Aorta (tissue), 5 donors: ENCODE measurements around the gene PADI2. TPM values are rescaled to one million over a fixed set of nuclear protein-coding genes. Genes with fewer than 3 reads are reported as not detected.

Experiments
- ATAC-seq: fragments of 200-7000 bp; cut with Tn5 transposase; one replicate; pipeline ENCODE4 v1.9.1; 2022; ENCODE audit warnings: moderate library complexity; ENCODE audit not compliant: low FRiP score
- DNase-seq, 2 donors: peaks; one replicate each; pipeline ENCODE4 v3.0.0-alpha.2; 2020
- H3K27ac ChIP-seq, 2 donors: one replicate each; pipeline ENCODE4 v1.5.1; 2013; ENCODE audit warnings: low read length in 2 of 2, mild to moderate bottlenecking in 2 of 2, moderate library complexity in 2 of 2, control low read depth in 1 of 2, inconsistent platforms in 1 of 2, low read depth in 1 of 2
- H3K27me3 ChIP-seq, 2 donors: one replicate each; pipeline ENCODE4 v1.6.1; 2013; ENCODE audit warnings: control low read depth in 1 of 2, low read length in 1 of 2, mild to moderate bottlenecking in 1 of 2, moderate library complexity in 1 of 2; ENCODE audit not compliant: insufficient read depth in 2 of 2, control insufficient read depth in 1 of 2
- H3K36me3 ChIP-seq, 2 donors: one replicate each; pipeline ENCODE4 v1.6.1; 2013; ENCODE audit warnings: control low read depth in 1 of 2, low read length in 1 of 2, mild to moderate bottlenecking in 1 of 2; ENCODE audit not compliant: insufficient read depth in 2 of 2, control insufficient read depth in 1 of 2
- H3K4me1 ChIP-seq, 2 donors: one replicate each; pipeline ENCODE4 v1.6.1; 2013; ENCODE audit warnings: low read length in 2 of 2, control low read depth in 1 of 2, mild to moderate bottlenecking in 1 of 2, moderate library complexity in 1 of 2; ENCODE audit not compliant: insufficient read depth in 2 of 2, control insufficient read depth in 1 of 2
- H3K4me3 ChIP-seq, 2 donors: one replicate each; pipeline ENCODE4 v1.5.1; 2013; ENCODE audit warnings: low read length in 2 of 2, control low read depth in 1 of 2, mild to moderate bottlenecking in 1 of 2
- H3K9me3 ChIP-seq: one replicate; pipeline ENCODE4 v1.6.1; 2013; ENCODE audit warnings: mild to moderate bottlenecking, low read length; ENCODE audit not compliant: control insufficient read depth
- WGBS, 2 donors: extraction: QIAGEN DNeasy Blood & Tissue Kit; methylation state at CpG; one replicate each; pipeline ENCODE4 v1.1.7; 2013; 5-methylcytosine and 5-hydroxymethylcytosine counted together
- intact Hi-C, 2 donors: fragments of 100-400 bp; cut with DNase I; formaldehyde crosslinking; loops; one replicate each; pipeline versions ENCODE4 v1.14.2 to v1.15.0; 2022
- polyA plus RNA-seq, 2 donors: library from polyadenylated mRNA; stranded (reverse); fragments of 200-250 nt; gene quantifications; one replicate each; pipeline ENCODE4 v1.2.3, GENCODE V29; 2013
- total RNA-seq, 2 donors: library from RNA; stranded (reverse); fragmentation: NEBNext Ultra II Directional; extraction: Animal tissue kit (Norgen Biotek cat#: 25700); gene quantifications; one replicate each; pipeline ENCODE4 v1.2.1, GENCODE V29; 2021
- donor health status: healthy with polysubstance abuse.
- donor health status: Bipolar disorder and iron deficiency.
- donor health status: DM: no; HTN: no; CAD: no.
- donor health status: DM: no; HTN: no; CAD: no.
- donor health status: DM: yes; HTN: yes; CAD: no.

PADI2 gene
- total and polyA plus RNA-seq, 4 donors: 0.87 to 2.9 (median 2.0) TPM

DNA sequence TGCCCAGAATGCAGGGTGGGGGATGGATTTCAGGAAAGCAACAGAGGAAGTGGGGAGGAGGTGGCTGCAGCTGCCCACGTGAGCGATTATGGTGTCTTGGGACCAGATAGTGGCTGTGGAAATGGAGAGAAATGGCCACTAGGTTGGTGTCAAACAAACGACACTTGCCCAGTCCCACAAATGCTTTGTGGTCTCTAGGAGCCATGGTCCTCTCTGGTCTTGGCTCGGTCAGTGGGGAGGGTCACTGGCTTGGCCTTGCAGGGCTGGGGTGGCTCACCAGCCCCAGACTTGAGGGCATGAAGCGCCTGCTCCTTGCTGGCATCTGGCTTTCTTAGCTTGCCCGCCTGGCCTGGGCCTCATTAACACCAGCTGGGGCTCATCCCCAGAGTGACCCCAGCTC, 7.2 kb downstream of the PADI2 start:
- WGBS, 2 donors: 91 to 95% methylated on average over 6 of the region's 6 CpGs
- intact Hi-C loops: no loop called here
- DNase-seq: no peak
- Histone ChIP-seq H3K4me3 (no peak overlapping the region), H3K27me3 (no peaks in the 10 kb centered on the region), H3K36me3 (no peaks in the 10 kb centered on the region), H3K9me3 (no peaks in the 10 kb centered on the region), H3K4me1 (no peaks in the 10 kb centered on the region), H3K27ac (no peak overlapping the region)
- ATAC-seq: no peak

DNA sequence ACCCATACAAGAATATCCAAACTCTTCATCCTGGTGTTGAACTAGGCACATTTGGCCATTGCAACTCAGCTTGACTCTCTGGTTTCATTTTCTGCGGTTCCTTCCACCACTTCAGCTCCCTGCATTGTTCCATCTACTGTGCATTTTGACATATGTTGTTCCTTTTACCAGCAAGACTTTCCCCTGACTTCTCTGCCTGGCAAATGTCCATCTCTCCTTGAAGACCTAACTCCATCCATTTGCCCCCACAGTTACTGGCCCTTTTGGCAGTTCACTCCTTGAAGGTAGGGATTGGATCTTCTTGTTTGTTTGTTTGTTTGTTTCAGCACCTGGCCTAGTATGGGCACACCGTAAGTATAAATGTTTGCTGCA, 8.7 kb downstream of the PADI2 start:
- Histone ChIP-seq H3K4me3 (no peak overlapping the region), H3K9me3 (no peaks in the 10 kb centered on the region), H3K4me1 (no peaks in the 10 kb centered on the region), H3K27me3 (no peaks in the 10 kb centered on the region), H3K27ac (no peak overlapping the region), H3K36me3 (no peaks in the 10 kb centered on the region)
- intact Hi-C loops: no loop called here
- WGBS, 2 donors: 90 to 93% methylated on average over 2 of the region's 2 CpGs
- DNase-seq (no peak), ATAC-seq (no peak)

DNA sequence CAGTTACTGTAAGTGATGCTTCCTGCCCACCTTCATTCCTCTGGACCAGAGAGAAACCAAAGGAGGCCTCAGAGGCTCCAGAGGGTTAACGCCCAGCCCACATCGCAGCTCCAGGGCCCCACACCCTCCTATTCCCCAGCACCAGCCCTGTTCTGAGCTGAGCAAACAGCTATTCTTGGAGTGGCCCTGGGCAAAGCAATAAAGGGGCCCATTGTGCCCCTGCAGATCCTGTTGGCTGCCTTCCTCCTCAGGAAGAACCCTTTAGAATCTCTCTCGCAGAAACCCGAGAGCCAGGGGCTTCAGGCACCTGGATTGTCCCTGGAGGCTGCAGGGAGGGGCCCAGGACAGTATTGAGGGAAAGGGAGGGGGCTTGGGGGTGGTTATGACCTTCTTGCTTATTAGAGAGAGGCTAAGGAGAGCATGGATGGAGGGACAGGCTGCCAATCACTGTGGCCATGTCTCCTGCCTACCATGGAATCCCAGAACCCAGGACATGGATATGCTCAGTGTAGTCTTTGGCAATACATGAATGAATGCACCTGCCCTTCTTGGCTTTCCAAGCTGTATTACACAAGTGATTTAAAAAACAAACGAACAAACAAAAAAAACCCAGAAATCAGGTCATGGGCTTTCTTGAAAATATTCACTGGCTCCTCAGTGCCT, 9.2 kb downstream of the PADI2 start:
- no peaks in the 10 kb centered on the region for H3K27me3 ChIP-seq
- intact Hi-C loops: no loop called here
- H3K9me3 ChIP-seq: no peaks in the 10 kb centered on the region
- H3K4me3 ChIP-seq: no peak overlapping the region
- 62 to 69% methylated on average over 5 of the region's 5 CpGs for WGBS, 2 donors
- ATAC-seq (no peak), DNase-seq (no peak)
- H3K4me1 ChIP-seq: no peaks in the 10 kb centered on the region
- H3K27ac ChIP-seq: no peak overlapping the region
- H3K36me3 ChIP-seq: no peaks in the 10 kb centered on the region

DNA sequence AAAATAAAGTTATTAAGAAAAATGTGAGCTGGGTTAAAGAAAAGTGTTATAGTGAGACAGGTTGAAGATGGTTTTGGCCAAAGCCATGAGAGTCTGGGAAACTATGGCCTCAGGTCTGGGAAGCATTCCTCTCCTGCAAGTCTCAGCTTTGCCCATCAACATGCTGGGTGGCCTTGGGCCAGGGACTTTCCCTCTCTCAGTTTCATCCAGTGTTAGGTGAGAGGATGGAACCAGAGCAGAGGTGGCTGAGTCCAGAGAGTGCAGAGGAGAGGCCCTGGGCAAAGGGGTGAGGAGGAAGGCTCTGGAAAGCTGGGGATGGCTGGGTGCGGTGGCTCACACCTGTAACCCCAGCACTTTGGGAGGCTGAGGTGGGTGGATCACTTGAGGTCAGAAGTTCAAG, 10.5 kb downstream of the PADI2 start:
- Histone ChIP-seq H3K4me1 (no peaks in the 10 kb centered on the region), H3K36me3 (no peaks in the 10 kb centered on the region), H3K4me3 (no peak overlapping the region), H3K27me3 (no peaks in the 10 kb centered on the region), H3K9me3 (no peaks in the 10 kb centered on the region), H3K27ac (no peak overlapping the region)
- intact Hi-C loops: no loop called here
- ATAC-seq: no peak
- DNase-seq: no peak
- 96 to 100% methylated on average over 1 of the region's 1 CpG for WGBS, 2 donors

DNA sequence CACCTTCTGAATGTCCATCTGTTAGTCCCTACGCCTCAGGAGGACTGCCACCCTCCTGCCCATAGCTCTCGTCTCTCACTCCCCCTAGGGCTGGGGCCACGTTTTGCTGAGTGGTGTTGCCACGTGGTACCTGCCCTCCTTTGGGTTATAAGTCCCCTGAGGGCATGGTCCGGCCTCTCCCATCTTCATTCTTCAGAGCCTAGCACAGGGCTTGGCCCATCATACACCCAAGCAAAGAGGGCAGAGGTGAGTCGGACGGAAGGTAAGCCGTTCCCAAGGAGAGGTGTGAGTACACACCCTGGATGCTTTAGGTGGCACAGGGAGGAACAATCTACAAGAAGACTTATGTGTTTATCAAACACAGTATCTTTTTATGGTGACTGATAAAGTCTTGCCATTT, 10.9 kb downstream of the PADI2 start:
- WGBS, 2 donors: 83 to 85% methylated on average over 8 of the region's 8 CpGs
- intact Hi-C loops: no loop called here
- Histone ChIP-seq H3K36me3 (no peaks in the 10 kb centered on the region), H3K27me3 (no peaks in the 10 kb centered on the region), H3K4me3 (no peak overlapping the region), H3K27ac (no peak overlapping the region), H3K9me3 (no peaks in the 10 kb centered on the region), H3K4me1 (no peaks in the 10 kb centered on the region)
- ATAC-seq: no peak
- DNase-seq: no peak

DNA sequence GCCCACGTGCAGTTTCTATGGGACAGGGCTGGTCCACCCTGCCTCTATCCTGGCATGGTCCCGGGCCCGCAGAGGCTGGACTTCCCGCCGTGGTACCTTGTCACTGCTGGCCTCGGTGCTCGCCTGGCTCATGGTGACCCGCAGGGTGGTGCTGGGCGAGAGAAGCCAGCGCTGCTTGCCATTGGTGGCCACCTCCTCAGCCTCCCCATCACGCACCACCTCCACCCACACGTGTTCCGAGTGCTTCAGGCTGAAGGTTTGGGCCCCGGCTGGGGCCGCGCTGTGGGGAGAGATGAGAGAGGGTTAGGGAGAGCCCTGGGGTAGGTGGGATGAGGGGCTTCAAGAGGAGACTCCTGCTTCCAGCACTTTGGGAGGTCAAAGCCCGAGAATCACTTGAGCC, 14.5 kb downstream of the PADI2 start:
- DNase-seq: no peak
- no peaks in the 10 kb centered on the region for H3K9me3 ChIP-seq
- H3K4me1 ChIP-seq: no peaks in the 10 kb centered on the region
- no peaks in the 10 kb centered on the region for H3K36me3 ChIP-seq
- H3K27ac ChIP-seq: no peak overlapping the region
- intact Hi-C loops: no loop called here
- 92 to 94% methylated on average over 17 of the region's 17 CpGs for WGBS, 2 donors
- no peak for ATAC-seq
- no peak overlapping the region for H3K4me3 ChIP-seq
- H3K27me3 ChIP-seq: no peaks in the 10 kb centered on the region

DNA sequence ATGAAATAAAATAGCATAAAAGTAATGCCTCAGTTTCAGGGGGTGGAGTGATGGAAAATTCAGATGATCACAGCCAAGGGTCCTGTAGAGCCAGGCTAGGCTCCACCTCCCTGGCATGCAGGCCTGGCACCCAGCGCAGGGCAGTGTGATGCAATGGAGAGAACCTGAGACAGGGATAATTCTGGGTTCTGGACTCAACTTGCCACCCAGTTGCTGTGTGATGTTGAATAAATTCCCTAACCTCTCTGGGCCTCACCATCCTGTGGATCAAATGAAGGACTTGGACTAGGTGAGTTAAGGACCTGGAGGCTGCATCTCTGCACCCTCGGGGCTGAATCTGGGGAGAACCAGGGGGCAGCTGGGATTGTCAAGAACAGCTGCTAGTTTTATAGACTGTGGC, 17.0 kb downstream of the PADI2 start:
- Histone ChIP-seq H3K4me3 (no peak overlapping the region), H3K36me3 (no peaks in the 10 kb centered on the region), H3K27ac (no peak overlapping the region), H3K9me3 (no peaks in the 10 kb centered on the region), H3K27me3 (no peaks in the 10 kb centered on the region), H3K4me1 (no peaks in the 10 kb centered on the region)
- intact Hi-C loops: no loop called here
- WGBS, 2 donors: 80 to 86% methylated on average over 2 of the region's 2 CpGs
- DNase-seq: no peak
- no peak for ATAC-seq

DNA sequence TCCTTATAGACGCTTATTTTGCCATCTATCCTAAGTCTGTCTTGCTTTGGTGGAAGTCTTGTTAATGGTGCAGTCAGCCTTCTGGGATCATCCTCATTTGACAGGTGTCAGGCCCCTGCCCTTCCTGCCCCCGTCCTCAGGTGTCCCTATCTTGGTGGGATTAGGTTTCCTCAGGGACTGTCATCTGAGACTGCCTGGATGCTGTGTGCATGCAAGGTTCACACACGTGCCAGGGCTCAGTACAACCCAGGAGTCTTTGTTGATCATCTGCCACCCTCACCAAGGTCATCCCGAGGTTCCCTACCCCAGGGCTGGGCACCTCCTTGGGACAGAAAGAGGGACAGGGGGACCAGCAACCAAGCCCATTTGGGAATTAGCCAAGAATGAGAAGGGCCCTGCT, 18.0 kb downstream of the PADI2 start:
- 85 to 91% methylated on average over 4 of the region's 4 CpGs for WGBS, 2 donors
- H3K27me3 ChIP-seq: no peaks in the 10 kb centered on the region
- intact Hi-C loops: no loop called here
- no peaks in the 10 kb centered on the region for H3K36me3 ChIP-seq
- ATAC-seq: no peak
- no peak for DNase-seq
- H3K9me3 ChIP-seq: no peaks in the 10 kb centered on the region
- no peaks in the 10 kb centered on the region for H3K4me1 ChIP-seq
- no peak overlapping the region for H3K4me3 ChIP-seq
- H3K27ac ChIP-seq: no peak overlapping the region

DNA sequence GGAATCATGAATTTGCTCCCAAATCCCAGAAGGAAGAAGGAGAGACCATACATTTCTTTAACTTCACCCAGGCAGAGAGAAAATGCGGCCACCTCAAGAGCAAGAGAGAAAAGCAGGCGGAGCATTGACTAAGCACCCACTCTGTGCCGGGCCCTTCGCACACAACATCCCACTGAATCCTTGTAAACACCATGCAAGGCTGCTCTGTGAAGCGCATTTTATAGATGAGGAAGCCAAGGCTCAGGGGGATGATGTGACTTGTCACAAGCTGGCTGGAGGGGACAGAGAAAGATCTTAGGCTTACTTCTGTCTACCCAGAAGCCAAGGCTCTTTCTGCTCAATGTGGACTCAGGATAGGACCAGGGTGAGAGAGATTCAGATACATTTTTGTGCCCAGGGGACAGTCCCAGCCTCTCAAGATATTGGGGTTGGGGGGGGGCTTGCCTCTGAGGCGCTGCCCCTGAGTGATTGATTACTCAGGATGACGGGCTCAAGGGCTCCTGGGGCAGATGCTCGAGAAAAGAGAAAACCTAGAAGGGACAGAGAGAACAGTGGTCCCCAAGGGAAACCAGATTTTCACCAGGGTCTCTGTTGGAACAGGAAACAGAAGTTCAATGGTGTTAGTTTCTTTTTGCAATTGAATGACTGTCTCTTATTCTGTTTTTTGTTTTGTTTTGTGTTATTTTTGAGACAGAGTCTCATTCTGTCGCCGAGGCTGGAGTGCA, 19.5 kb downstream of the PADI2 start:
- ATAC-seq (no peak), DNase-seq (no peak)
- intact Hi-C loops: no loop called here
- H3K4me1 ChIP-seq: no peaks in the 10 kb centered on the region
- no peaks in the 10 kb centered on the region for H3K27me3 ChIP-seq
- H3K9me3 ChIP-seq: no peaks in the 10 kb centered on the region
- no peaks in the 10 kb centered on the region for H3K36me3 ChIP-seq
- no peak overlapping the region for H3K4me3 ChIP-seq
- H3K27ac ChIP-seq: no peak overlapping the region
- WGBS, 2 donors: 86 to 88% methylated on average over 10 of the region's 10 CpGs
